Measurements from ENCODE around the gene ZBED4.

- TF ChIP-seq CTCF (IDR thresholded peaks at IDR 0.05) (no peak), POLR2A (IDR thresholded peaks at IDR 0.05) (no peak)
These were observed 85.0 kb downstream of the ZBED4 start for GRCh38 chr22:49938565-49939136.
